ENCODE measurements around the gene KCNG2. TPM values are rescaled to one million over a fixed set of nuclear protein-coding genes. Genes with fewer than 3 reads are reported as not detected.
"Not testable (repeated sequence)": the region's sequence is repeated elsewhere in the genome, so short reads cannot be mapped to it uniquely, and the experiment has no call there.

The KCNG2 gene
- total RNA-seq, 1 donor from 2014 or later, result not detected

- no peak for DNase-seq (ENCODE audit: low spot score)
Observed at GRCh38 chr18:79869591-79870300, 72.0 kb downstream of the KCNG2 start.

- DNase-seq (ENCODE audit: low spot score), result no peak
Observed at GRCh38 chr18:79870301-79871025, 72.7 kb downstream of the KCNG2 start.

GRCh38 chr18:79871026-79871390 is 73.3 kb downstream of the KCNG2 start:
- peak; percentile 42 for DNase-seq (ENCODE audit: low spot score)

GRCh38 chr18:79871481-79872091 is 73.8 kb downstream of the KCNG2 start:
- no peak for DNase-seq (ENCODE audit: low spot score)

GRCh38 chr18:79872527-79873444 is 75.0 kb downstream of the KCNG2 start:
- DNase-seq (ENCODE audit: low spot score), result no peak

GRCh38 chr18:79873449-79874110 is 75.8 kb downstream of the KCNG2 start:
- no peak for DNase-seq (ENCODE audit: low spot score)

GRCh38 chr18:79874553-79875530 is 77.1 kb downstream of the KCNG2 start:
- no peak for DNase-seq (ENCODE audit: low spot score)

GRCh38 chr18:79875531-79875919 is 77.8 kb downstream of the KCNG2 start:
- DNase-seq (ENCODE audit: low spot score), result no peak

GRCh38 chr18:79875931-79876461 is 78.3 kb downstream of the KCNG2 start:
- DNase-seq (ENCODE audit: low spot score), result no peak

- no peak for DNase-seq (ENCODE audit: low spot score)
Observed at GRCh38 chr18:79876497-79876896, 78.8 kb downstream of the KCNG2 start.

GRCh38 chr18:79877163-79878091 is 79.7 kb downstream of the KCNG2 start:
- no peak for DNase-seq (ENCODE audit: low spot score)

- DNase-seq (ENCODE audit: low spot score), result not testable (repeated sequence)
Observed at GRCh38 chr18:79878246-79878645, 80.5 kb downstream of the KCNG2 start.

- no peak for DNase-seq (ENCODE audit: low spot score)
Observed at GRCh38 chr18:79878741-79879378, 81.1 kb downstream of the KCNG2 start.

GRCh38 chr18:79879566-79879965 is 81.8 kb downstream of the KCNG2 start:
- DNase-seq (ENCODE audit: low spot score), result no peak

- no peak for DNase-seq (ENCODE audit: low spot score)
Observed at GRCh38 chr18:79881695-79882094, 84.0 kb downstream of the KCNG2 start.

GRCh38 chr18:79882522-79883241 is 84.9 kb downstream of the KCNG2 start:
- no peak for DNase-seq (ENCODE audit: low spot score)

- DNase-seq (ENCODE audit: low spot score), result no peak
Observed at GRCh38 chr18:79883461-79884293, 85.9 kb downstream of the KCNG2 start.
